ENCODE data around the gene STAB2.

DNA sequence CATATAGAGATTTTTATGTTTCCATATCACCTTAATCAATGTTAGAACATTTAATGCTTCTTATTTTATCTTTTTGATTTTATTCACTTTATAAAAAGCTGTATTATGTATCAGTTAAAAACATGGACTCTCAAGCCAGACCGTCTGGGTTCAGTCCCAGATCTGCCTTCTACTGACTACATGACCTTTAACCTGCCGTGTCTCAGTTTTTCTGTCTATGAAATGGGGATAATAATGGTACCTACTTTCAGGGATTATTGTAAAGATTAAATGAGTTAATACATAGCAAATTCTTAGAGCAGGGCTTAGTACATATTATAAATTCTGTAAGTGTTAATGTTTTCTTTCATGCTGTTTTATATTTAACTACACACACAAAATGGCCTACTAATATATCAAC lies 50.4 kb downstream of the STAB2 start:
- no peak for TF ChIP-seq CTCF (IDR thresholded peaks at IDR 0.05; ENCODE audit: low read depth, low read length, poor library complexity, severe bottlenecking)
- no peak for TF ChIP-seq EZH2phosphoT487 (IDR thresholded peaks at IDR 0.05; ENCODE audit: borderline replicate concordance, low read length)

Measured in DOHH2 (cell line).